Muscle of leg (tissue), 11 donors: ENCODE results near the gene MRPL2. TPM values are rescaled to one million over a fixed set of nuclear protein-coding genes. Genes with fewer than 3 reads are reported as not detected.

Experiments
- DNase-seq: peaks from one replicate; pipeline ENCODE4 v3.0.0; 2013
- H3K27ac ChIP-seq: one replicate; pipeline ENCODE4 v1.5.1; 2013; ENCODE audit warnings: mild to moderate bottlenecking, low read length, control low read depth
- H3K27me3 ChIP-seq: one replicate; pipeline ENCODE4 v1.6.1; 2013; ENCODE audit warnings: low read length; ENCODE audit not compliant: control insufficient read depth, insufficient read depth
- H3K36me3 ChIP-seq: one replicate; pipeline ENCODE4 v1.6.1; 2013; ENCODE audit warnings: low read length; ENCODE audit not compliant: control insufficient read depth, insufficient read depth
- H3K4me1 ChIP-seq: one replicate; pipeline ENCODE4 v1.6.1; 2013; ENCODE audit warnings: low read length; ENCODE audit not compliant: control insufficient read depth, insufficient read depth
- H3K4me3 ChIP-seq: one replicate; pipeline ENCODE4 v1.5.1; 2013; ENCODE audit warnings: low read length, control low read depth
- H3K9me3 ChIP-seq: replicated peaks from 2 replicates; pipeline ENCODE4 v1.6.1; 2013; ENCODE audit warnings: low read depth, low read length; ENCODE audit not compliant: control insufficient read depth
- WGBS: methylation state at CpG from one replicate; pipeline ENCODE4 v1.1.5; 2013; ENCODE audit warnings: missing lambda C conversion rate; ENCODE audit not compliant: insufficient coverage; 5-methylcytosine and 5-hydroxymethylcytosine counted together
- polyA plus RNA-seq, 8 donors: library from polyadenylated mRNA; unstranded; fragments of 120-200 nt; gene quantifications; one replicate each; pipeline versions ENCODE4 v1.2.1 to v1.2.3, GENCODE V29; 2013; ENCODE audit warnings: inconsistent platforms in 1 of 8, low replicate concordance in 1 of 8; ENCODE audit not compliant: insufficient read length in 8 of 8, insufficient read depth in 1 of 8
- total RNA-seq: library from RNA; stranded (reverse); fragments of 120-200 nt; gene quantifications from one replicate; pipeline ENCODE4 v1.2.4, GENCODE V29; 2013

Gene MRPL2
- total and polyA plus RNA-seq, 9 donors: 27.6 to 55.1 (median 47.5) TPM

DNA sequence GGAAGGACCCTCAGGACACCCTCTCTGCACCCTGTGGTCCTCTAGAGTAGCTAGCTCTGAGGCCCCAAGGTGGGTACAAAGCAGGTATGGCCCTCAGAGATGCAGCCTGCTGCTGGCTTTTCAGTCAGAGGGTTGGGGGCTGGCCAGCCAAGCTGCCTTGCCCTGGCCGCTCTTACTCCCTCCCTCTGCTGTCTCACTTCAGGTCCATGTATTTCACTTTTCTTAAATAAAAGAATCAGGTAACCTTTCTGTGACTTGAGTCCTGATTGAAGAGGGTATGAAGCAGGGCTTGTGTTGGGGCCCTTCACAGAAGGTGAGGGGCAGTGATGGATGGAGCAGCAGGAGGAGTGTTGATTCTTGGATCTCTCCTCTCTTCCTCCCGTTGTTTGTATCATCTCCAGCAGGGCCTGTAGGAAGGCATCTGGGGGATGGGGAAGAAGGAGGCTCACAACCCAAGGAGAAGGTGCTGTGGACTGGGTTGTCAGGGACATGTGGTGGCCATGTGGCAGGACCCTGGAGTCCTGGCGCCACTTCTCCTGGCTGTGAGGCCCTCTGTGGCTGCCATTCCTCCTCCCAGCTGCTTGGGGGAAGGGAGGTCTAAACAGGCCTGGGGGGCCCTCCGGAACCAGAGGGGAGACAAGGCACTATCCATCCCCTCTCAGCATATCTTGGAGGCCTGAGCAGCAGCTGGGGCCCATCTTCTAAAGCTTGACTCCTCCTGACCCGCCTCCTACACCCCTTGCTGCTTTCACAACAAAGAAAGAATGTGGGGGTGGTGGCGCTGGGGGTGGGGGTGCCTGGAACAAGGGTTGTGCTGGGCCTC is 15.8 kb upstream of the MRPL2 start:
- H3K4me3 ChIP-seq: no peak overlapping the region
- 44% methylated on average over 2 of the region's 6 CpGs for WGBS
- peaks cover 42% of the 10 kb centered on the region for H3K36me3 ChIP-seq
- no peak for DNase-seq
- no peaks in the 10 kb centered on the region for H3K27me3 ChIP-seq
- H3K27ac ChIP-seq: peak overlapping the region; percentile 71
- H3K4me1 ChIP-seq: peaks cover 30% of the 10 kb centered on the region
- H3K9me3 ChIP-seq: no peaks in the 10 kb centered on the region

DNA sequence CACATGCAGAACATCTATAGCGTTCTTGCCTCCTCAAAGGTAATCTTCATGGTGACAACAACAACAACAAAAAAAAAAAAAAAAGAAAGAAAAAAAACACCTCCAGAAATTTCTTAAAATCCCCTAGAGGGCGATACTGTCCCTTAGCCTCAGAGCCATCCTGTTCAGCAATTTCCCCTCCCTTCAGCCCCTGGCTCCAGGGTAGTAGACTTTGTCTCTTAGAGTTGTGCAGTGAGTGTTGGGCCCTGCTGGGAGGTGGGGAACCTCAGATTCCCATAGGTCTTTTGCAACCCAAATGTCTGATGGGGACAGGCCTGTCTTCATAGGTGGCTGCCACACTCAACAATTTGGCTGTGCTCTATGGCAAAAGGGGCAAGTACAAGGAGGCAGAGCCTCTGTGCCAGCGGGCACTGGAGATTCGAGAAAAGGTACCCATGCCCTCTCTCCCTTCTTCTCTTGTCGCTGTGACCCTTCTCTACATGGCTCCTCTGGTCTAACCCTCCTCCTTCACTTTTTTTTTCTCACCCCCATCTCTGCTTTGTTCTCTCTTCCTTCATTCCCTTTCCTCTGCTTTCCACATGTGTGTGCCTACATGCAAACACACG is 10.9 kb upstream of the MRPL2 start:
- WGBS: 82% methylated on average over 4 of the region's 6 CpGs
- DNase-seq: peak; percentile 60
- H3K4me1 ChIP-seq: peaks cover 1% of the 10 kb centered on the region
- peaks cover 61% of the 10 kb centered on the region for H3K36me3 ChIP-seq
- H3K4me3 ChIP-seq: no peak overlapping the region
- H3K9me3 ChIP-seq: no peaks in the 10 kb centered on the region
- H3K27me3 ChIP-seq: no peaks in the 10 kb centered on the region
- H3K27ac ChIP-seq: no peak overlapping the region

DNA sequence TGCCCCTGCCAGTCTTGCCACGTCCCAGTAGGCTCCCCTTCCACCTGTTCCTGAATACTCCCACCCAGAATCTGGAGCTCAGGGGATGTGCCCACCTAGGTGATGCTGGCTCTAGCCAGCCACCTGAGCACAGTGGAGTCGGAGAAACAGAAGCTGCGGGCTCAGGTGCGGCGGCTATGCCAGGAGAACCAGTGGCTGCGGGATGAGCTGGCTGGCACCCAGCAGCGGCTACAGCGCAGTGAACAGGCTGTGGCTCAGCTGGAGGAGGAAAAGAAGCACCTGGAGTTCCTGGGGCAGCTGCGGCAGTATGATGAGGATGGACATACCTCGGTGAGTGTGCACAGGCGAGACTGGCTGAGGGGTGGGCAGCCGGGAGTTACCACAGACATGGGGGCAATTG is 3.6 kb upstream of the MRPL2 start:
- peaks cover 47% of the 10 kb centered on the region for H3K36me3 ChIP-seq
- no peak for DNase-seq
- WGBS: 99% methylated on average over 8 of the region's 12 CpGs
- H3K27me3 ChIP-seq: no peaks in the 10 kb centered on the region
- H3K9me3 ChIP-seq: no peaks in the 10 kb centered on the region
- H3K4me1 ChIP-seq: peaks cover 15% of the 10 kb centered on the region
- no peak overlapping the region for H3K27ac ChIP-seq
- H3K4me3 ChIP-seq: no peak overlapping the region

DNA sequence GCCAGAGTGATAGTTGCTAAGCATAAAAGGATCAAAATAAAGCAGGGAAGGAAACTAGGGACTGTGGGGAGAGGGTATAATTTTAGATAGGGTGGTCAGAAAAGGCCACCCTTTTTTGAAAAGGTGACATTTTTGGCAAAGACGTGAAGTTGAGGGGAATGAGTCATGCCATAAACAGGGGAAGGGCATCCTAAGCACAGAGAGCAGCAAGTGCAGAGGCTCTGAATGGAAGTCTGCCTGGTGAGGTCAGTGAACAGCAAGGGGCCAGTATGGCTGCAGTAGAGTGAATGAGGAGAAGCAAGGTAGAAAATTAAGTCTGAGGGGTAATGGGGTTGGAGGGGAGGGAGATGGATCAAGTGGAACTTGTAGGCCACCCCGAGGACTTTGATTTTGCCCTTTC is 2.6 kb upstream of the MRPL2 start:
- peaks cover 54% of the 10 kb centered on the region for H3K36me3 ChIP-seq

DNA sequence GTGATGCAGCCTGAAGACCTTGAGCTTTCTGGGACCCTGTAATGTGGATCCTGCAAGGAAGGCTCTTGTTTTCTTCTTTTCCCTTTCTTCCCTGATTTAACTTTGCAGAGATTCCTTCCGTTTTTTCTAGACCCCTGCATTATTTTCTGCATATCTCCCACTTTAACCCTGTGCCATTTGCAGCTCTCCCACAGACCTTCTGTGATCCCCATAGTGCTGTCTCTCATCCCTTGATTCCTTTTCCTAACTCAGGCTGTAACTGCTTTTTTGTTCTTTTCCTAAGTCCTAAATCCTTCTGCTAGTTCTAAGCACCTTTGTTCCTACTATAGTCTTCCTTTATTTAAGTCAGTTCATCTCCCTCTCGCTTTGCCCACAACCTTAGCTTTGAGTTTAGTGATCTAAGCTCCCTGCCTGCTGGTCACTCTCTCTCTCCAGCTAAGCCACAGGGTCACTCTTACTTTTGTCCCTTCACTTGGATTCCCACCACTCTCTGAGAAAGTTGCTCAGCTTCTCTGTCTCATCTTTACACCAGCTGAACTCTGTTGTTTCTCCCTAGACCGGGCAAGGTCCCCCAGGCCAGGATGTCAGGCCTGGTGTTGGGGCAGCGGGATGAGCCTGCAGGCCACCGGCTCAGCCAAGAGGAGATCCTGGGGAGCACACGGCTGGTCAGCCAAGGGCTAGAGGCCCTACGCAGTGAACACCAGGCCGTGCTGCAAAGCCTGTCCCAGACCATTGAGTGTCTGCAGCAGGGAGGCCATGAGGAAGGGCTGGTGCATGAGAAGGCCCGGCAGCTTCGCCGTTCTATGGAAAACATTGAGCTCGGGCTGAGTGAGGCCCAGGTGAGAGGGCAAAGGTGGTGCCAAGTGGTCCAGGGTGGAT is 1.8 kb upstream of the MRPL2 start:
- H3K4me1 ChIP-seq: peaks cover 15% of the 10 kb centered on the region
- no peak overlapping the region for H3K4me3 ChIP-seq
- no peak for DNase-seq
- 82% methylated on average over 12 of the region's 12 CpGs for WGBS
- H3K36me3 ChIP-seq: peaks cover 50% of the 10 kb centered on the region
- H3K27me3 ChIP-seq: no peaks in the 10 kb centered on the region
- no peak overlapping the region for H3K27ac ChIP-seq
- H3K9me3 ChIP-seq: no peaks in the 10 kb centered on the region

More for the DNA sequence above, 2.6 kb upstream of the MRPL2 start:
- H3K27me3 ChIP-seq: no peaks in the 10 kb centered on the region
- peaks cover 15% of the 10 kb centered on the region for H3K4me1 ChIP-seq
- no peaks in the 10 kb centered on the region for H3K9me3 ChIP-seq
- H3K27ac ChIP-seq: no peak overlapping the region
- WGBS: 86% methylated on average over 2 of the region's 2 CpGs
- no peak overlapping the region for H3K4me3 ChIP-seq
- no peak for DNase-seq

DNA sequence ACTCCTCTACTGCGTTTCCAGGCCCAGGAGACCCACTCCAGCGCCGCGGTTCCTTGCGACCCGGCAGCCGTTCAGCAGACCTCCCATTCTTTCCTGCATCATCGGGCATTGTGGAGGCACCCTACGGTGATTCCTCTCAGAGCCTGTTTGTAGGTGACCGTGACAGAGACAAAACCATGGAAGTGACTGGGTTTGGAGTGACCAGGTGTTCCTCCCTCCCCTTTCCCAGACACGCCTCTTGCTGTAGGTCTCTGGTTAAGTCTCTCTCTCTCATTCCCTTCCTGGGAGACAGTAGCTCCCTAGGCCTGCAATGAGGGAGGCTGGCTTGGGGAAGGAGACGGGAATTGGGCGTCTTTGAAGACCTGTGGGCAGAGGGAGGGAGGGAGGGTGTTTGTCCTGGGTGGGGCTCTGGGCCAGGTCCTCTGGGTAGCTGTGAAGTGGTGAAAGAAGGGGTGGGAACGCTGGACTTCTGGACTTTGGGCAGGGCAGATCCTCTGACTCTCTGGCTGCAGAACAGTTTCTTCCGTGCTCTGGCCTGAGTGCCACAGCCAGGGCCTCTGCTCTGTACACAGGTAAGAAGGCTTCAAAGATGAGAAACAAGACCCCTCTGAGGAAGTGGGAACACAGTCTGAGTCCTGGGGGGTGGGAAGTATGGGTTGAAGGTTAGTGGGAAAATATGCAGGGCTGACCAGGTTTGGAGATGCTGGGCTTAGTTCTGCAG is 960 bp upstream of the MRPL2 start:
- Histone ChIP-seq H3K36me3 (peaks cover 50% of the 10 kb centered on the region), H3K4me3 (peak overlapping the region; percentile 79), H3K9me3 (no peaks in the 10 kb centered on the region), H3K4me1 (peaks cover 15% of the 10 kb centered on the region), H3K27ac (peak overlapping the region; percentile 84), H3K27me3 (no peaks in the 10 kb centered on the region)
- no peak for DNase-seq
- WGBS: 21% methylated on average over 9 of the region's 15 CpGs

DNA sequence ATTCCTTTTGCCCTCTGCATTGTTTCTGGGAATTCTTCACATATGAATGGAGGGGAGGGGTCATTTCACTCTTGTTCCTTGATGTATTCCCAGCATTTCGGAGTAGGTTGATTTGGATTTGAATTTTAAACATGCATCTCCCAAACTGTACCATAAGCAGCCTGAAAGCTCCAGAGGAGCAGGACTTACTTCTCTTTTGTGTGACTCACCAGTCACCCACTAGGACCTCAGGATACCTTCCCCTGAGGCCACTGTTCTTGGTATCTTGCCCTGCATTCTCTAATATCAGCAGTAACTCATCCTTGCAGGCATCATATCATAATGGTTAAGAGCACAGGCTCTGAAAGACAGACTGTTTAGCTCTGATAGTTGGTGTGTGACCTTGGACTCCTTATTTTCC is 703 bp downstream of the MRPL2 start:
- Histone ChIP-seq H3K4me3 (peak overlapping the region; percentile 79), H3K27ac (no peak overlapping the region), H3K9me3 (no peaks in the 10 kb centered on the region), H3K4me1 (peaks cover 22% of the 10 kb centered on the region), H3K27me3 (no peaks in the 10 kb centered on the region), H3K36me3 (peaks cover 44% of the 10 kb centered on the region)
- DNase-seq: no peak
- no CpG with 5 or more reads among the region's 1 CpG for WGBS

DNA sequence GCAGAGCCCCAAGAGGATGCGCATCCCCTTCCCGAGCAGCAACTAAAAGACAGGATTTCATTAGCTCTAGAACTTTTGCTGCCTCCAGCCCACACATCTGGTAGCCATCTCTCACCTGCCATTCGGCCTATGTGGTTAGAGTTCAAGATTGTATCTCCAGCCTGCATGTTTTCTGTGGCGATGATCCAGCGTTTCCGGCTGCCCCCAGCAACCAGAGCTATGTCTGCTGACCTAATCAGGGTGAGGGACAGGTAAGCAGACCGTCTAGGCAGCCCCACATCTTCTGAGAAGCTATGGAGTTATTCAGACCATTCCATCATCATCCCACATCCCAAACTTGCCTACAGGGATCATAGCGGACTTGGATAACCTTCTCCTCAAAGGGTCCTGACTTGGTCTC is 3.3 kb downstream of the MRPL2 start:
- Histone ChIP-seq H3K9me3 (no peaks in the 10 kb centered on the region), H3K27ac (no peak overlapping the region), H3K4me1 (peaks cover 43% of the 10 kb centered on the region), H3K4me3 (no peak overlapping the region), H3K36me3 (peaks cover 46% of the 10 kb centered on the region), H3K27me3 (no peaks in the 10 kb centered on the region)
- WGBS: 92% methylated on average over 4 of the region's 8 CpGs
- DNase-seq: no peak

DNA sequence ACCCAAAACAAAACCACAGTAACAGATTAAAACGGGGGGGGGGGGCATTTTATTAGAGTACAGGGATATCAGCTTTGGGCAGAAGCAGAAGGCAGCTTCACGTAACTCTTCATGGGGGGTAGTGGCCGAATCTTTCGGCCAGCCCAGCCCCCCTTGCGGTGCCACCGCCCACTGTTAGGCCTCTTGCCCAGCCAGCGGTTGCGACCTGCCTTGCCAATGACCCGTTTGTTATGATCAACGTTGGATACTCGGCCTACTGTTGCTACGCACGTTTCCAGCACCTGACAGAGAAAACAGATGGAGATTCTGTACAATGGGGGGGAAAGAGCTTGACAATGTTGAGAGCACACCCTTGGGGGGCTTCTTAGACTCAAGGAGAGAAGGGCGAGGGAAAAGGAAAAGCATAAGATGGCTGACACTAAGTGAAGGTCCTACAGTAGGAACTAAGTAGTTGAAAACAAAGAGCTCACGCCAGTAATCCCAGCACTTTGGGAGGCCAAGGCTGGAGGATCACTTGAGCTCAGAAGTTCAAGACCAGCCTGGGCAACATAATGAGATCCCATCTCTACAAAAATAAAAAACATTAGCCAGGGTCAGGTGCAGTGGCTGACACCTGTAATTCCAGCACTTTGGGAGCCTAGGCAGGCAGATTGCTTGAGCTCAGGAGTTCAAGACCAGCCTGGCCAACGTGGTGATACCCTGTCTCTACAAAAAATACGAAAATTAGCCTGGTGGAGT is 4.9 kb downstream of the MRPL2 start:
- Histone ChIP-seq H3K4me3 (peak overlapping the region; percentile 85), H3K27me3 (no peaks in the 10 kb centered on the region), H3K4me1 (peaks cover 41% of the 10 kb centered on the region), H3K27ac (peak overlapping the region; percentile 97), H3K9me3 (no peaks in the 10 kb centered on the region), H3K36me3 (peaks cover 62% of the 10 kb centered on the region)
- DNase-seq: peak; percentile 47
- WGBS: 77% methylated on average over 14 of the region's 17 CpGs
